NCI-H1436 (cell line): ENCODE measurements around the gene PDE9A.
A peak's percentile ranks its signal among the peaks of the same experiment; 100 is the strongest.

Experiments used
- DNase-seq: peaks from one replicate; lab custom pipeline; 2025; lab: John Stamatoyannopoulos, UW

The PDE9A gene

DNA sequence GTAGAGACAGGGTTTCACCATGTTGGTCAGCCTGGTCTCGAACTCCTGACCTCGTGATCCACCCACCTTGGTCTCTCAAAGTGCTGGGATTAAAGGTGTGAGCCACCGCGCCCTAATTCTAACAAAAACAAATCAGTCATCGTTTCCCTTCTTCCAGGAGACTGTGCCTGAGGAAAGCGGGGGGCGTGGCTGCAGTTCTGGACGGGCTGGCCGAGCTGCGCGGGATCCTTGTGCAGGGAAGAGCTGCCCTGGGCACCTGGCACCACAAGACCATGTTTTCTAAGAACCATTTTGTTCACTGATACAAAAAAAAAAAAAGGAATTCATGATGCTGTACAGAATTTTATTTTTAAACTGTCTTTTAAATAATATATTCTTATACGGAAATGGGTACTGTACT lies 121.7 kb downstream of the PDE9A start:
- no peak for DNase-seq

DNA sequence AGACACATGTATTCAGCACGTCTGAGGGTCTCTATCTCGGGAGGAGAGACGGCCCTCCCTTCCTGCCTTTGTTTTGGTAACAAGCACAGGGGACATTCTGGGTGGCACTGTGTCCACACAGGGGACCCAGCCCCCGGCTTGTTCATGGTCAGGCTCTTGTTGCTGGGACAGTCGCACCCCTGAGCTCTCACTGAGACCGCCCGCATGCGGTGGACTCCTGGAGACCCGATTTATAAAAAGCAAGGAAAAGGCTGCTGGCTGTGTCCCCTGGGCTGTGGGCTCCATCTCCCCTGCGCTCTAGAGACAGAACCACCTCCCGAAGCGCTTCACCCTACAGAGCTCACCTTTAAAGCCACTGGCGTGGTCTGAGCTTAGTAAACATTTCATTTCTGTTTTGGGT lies 122.5 kb downstream of the PDE9A start:
- no peak for DNase-seq

DNA sequence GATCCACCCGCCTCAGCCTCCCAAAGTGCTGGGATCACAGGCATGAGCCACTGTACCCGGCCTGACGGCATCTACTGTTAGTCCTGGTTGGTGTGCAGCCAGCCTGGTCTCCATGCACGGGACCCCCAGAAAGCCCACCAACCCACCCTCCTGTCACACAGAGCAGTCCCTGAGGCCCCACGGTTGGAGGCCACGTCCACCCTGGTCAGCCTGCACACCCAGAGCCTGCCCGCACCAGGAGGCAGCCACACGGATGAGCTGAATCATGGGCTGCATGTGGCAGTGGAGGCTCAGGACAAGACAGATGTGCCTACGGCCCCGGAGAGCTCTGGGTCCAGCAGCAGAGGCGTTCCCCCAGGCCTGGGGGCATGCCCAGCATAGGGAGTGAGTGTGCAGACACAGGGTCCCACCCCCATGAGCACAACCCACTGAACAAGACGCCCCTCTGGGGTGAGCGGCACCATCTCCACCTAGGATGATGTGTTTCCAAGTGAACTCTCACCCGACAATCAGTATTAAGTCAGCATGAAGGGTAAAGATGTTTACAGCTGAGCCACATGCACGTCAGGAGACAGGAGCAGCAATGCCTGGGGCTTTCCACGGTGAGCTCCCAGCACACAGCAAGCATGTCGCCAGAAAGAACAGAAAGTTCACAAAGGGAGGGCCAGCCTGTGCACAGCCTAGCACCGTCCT lies 123.8 kb downstream of the PDE9A start:
- DNase-seq = no peak

DNA sequence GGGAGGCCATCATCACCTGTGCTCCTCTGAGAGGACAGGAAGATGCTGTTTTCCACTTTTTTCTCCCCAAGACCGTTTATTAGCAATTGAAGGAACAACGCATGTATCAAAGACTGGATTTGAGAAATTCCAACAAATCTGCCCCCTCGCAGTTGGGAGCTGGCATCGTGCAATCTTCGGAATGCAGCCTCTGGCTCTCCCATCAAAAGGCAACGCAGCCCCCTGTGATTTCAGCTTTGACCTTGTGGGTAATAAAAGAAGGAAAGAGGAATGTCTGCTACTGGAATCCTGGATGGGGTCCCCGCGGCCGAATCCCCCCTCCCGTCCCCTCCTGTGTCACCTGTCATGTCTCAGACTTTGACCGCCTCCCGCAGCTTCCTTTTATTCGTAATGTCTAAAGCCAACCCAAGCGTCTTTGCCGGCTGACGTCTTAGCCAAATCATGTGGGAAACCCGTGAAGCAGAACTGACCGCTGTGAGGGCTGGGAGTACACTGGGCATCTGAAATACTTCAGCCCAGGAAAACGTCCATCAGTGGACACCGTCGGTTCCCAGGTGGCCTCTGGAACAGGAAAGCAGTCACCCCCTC lies 124.4 kb downstream of the PDE9A start:
- DNase-seq = no peak

DNA sequence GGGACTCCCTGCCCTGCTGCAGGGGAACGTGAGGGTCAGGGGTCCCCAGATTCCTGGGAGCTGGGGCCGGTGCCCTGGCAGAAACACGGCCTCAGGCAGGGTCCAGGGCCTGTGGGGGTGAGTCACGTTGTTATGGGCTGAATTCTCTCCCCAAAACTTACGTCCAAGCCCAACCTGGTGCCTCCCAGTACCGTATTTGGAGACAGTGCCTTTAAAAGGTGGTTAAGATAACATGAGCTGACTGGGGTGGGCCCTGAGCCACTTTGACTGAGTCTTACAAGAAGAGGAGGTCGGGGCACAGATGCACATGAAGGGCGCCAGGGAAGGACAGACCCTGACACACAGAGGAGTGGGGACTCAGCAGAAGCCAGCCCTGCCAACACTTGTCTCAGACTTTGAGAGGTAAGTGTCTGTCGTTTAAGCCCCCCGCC lies 126.0 kb downstream of the PDE9A start:
- DNase-seq = no peak

DNA sequence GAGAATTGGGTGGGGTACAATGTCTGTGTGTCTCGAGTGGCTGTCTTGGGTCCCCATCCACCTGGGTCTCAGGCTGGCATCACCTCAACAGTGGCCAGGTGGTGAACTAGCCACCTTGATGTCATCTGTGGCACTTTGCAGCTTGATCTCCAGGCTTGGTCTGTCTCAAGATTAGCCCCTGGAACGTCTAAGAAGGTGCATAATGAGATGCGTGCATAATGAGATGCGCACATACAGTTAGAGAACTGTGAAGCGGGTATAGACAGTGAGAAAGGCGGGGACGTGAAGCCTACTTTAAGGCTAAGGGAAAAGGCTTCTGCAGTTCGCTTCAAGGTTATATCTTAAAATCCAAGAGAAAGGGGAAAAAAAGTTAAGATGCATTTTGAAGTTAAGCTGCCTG lies 127.2 kb downstream of the PDE9A start:
- no peak for DNase-seq

DNA sequence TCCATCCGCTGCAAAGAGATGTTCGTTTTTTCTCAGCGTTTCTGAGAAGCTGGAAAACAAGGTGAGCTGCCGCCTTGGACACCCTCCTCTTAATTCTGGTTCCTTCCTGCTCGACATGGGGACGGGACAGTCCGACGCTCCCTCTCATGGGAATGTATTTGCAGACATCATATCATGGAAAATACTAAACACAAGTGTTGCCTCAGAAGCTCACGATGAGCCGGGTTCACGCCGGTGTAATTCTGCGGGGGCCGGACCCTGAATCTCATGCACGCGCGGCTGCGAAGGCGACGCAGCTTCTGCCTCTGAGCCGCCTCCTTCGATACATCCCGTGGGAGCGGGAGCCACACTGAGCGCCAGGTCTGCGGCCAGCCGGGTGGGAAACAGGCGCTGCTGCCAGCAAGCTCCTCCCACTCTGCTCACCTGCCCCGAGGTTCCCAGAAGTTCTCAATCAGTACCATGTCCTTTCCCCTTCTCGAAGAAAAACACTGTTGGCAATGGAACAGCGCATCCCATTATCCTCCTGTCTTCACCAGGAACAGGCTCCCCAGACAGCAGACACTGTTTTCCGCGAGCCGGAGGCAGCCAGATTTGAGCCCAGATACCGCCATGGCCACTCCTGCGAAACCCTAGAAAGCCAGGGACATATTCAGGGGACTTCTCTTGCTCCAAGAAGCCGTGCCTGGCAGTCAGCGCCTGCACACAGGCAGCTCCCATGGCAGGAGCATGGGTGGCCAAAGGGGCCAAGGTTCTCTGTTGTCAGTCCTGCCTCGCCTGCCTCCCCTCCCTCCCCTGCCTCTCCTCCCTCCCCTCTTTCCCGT lies 127.9 kb downstream of the PDE9A start:
- DNase-seq = peak; percentile 63

DNA sequence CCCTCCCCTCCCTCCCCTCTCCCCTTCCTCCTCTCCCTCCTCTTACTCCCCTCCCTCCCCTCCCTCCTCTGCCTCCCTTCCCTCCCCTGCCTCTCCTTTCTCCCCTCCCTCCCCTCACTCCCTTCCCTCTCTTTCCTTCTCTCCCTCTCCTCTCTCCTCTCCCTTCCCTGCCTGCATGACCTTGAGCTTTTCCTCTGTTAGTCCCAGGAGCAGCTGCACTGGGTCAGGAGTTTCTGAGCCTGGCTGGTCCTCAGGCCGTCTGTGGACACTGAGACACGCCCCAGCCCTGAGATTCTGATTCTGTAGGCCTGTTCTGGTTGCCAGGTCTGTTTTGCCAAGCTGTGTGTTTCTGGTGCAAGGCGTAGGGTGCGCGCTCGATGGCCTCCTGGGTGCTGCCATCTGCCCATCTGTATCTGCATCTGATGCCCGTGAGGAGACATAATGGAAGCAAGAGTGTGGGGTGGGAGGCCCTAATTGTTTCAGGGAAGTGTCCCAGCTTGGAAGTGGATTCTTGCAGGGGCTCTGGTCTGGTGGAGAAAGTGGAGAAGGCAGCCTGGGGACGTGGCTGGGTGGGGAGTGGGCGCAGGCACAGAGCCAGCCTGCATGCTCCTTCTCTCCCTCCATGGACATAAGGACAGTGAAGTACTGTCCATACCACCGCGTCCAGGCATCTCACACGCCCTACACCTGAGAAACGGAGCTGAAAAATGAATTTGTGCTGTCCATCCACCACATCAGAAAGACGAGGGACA lies 128.7 kb downstream of the PDE9A start:
- no peak for DNase-seq

DNA sequence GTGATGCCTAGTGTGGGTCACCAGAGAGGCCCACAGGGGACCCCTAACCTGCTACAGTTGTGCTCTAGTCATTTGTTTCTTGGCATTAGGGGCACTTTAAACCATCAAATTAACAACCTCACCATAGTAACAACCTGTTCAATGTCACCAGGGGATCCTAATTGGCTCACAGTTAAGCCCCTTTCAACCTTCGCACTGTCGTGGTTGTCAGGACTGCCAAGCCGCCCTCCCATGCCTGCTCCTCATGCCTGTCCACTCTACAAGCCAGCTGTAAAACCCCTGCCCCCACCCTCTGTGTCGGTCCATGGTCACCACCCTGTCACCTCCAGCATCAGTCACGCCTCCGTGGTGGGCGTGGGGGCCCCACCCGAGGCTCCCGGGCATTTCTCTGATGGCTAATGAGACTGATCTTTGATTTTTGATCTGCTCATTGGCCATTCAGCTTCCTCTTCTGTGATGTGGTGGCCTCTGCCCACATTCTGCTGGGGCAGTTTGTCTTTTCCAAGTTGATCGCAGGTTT lies 129.4 kb downstream of the PDE9A start:
- no peak for DNase-seq

DNA sequence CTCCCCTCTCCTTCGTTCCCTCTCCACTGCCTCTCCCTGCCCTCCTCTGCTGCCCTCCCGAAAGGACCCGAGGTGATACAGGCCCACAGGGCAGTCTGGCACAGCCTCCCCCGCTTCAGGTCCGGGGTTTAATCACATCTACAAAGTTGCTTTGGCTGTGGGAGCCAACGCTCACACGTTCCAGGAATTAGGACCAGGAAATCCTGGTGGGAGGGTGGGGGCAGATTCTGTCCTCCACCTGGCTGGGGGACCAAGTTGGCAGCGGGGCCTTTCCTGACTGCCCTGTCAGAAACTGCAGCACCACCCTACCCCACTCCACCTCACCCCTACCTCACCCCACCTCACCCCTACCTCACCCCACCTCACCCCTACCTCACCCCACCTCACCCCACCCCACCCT lies 130.9 kb downstream of the PDE9A start:
- DNase-seq = no peak

DNA sequence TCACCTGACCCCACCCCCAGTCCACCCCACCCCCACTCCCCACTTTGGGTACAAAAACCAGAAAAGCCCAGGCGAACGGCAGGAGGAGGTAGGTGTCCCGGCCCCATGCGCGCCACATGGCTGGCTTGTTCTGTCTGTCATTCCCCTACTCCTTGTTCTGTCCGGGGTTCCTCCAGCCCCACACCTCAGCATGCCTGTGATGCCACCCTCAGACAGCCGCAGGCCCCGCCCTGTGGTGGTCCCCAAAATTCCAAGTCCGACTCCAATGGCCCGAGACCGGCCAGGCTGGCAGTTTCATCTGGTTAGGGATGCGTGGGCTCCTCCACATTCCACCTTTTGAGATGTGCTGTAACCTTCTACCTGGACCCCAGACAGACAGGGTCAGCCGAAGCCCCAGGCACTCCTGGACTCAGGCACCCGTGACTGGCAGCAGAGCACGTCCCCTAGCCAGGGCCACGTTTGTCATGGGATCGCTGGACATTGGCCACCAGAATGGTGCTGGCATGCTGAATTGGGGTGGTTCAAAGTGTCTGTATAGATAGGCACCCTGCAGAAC lies 131.6 kb downstream of the PDE9A start:
- DNase-seq = no peak

DNA sequence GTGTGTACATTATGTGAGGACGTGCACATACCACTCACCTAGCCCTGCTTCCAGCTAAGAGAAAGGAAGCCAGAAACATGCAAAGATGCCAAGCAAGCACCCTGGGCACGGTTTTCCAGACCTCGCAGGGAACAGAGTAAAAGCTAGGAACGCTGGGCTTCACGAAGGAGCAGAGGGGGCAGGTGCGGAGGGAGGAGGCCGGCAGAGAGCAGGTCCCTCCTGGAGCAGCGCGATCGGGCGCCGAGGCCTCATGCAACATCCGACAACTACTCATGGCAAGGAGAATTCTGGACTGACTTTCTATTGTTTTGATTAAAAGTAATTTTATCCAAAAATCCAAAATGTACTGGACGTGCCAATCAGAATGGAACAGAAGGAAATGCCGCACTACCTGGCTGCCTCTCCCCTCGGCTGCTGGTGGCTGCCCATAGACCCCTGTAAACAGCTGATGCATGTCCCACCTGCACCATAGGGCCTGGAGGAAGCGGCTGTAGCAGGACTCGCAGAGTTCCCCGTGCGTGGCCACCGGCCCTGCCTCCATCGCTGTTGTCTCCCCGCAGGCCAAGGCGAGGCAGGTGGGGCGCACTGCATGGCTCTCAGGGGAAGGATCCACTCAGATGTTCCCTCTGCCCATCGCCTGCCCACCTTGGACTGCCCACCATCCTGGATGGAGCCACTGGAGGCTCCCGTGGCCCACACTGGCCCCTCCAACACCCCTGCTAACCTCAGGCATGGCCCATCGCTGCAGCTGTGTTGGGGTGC lies 132.4 kb downstream of the PDE9A start:
- DNase-seq = no peak

DNA sequence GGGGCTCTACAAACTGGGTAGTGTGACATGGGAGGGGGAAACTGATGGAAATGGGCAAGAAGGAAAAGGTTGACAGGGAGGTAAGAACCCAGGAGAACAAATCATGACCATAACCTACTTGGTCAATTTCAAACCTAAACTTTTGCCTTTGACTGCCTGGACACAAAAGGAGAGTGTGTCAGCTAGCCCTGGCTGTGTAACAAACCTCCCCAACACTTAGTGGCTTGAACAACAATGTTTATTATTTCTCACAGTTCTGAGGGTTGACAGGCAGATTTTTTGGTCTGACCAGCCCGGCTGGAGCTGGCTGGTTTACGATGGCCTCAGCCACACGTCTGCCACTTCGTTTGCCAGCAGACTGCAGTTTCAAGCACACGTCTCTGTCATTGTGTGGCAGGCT lies 133.5 kb downstream of the PDE9A start:
- no peak for DNase-seq

DNA sequence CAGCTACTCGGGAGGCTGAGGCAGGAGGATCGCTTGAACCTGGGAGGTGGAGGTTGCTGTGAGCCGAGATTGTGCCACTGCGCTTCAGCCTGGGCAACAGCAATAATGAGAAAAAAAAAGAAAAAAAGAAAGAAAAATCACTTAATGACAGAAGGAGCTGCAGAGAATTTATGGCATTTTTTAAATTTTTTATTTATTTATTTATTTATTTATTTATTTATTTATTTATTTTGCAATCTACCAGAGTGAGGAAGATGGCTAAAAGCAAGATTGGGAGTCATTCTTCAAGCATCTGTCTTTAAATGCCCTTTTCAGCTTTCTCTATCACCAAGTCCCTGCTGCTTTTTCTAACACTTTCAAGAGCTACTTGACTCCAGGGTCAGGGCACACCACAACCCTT lies 134.2 kb downstream of the PDE9A start:
- no peak for DNase-seq

DNA sequence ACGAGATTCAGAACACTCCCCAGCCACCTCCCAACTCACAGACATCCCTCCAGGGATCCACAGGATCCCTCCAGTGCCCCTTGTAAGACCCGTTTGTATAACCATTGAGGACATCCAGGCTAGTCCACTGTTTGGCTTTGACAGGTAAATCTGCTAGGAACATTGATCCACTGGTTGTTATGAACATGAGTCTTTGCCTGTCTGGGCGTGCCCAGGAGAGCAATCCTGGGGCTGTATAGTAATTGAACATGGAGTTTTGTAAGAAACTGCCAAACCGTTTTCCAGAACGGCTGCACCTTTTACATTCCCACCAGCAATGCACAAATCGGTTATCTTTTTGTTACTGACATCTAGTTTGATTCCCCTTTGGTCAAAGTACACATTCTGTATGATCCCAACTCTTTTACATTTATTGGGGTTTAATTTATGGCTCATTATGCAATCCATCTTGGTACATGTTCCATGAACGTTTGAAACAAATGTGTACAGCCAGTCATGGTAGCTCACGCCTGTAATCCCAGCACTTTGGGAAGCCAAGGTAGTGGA lies 137.2 kb downstream of the PDE9A start:
- DNase-seq = no peak

DNA sequence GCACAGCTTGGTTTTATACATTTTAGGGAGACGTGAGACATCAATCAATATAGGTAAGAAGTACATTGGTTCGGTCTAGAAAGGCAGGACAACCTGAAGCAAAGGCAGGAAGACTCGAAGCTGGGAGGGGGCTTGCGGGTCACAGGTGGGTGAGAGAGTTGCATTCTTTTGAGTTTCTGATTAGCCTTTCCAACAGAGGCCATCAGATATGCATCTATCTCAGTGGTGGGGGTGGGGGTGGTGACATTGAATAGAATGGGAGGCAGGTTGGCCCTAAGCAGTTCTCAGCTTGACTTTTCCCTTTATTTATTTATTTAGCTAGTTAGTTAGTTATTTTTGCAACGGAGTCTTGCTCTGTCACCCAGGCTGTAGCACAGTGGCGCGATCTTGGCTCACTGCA lies 140.4 kb downstream of the PDE9A start:
- DNase-seq = no peak

DNA sequence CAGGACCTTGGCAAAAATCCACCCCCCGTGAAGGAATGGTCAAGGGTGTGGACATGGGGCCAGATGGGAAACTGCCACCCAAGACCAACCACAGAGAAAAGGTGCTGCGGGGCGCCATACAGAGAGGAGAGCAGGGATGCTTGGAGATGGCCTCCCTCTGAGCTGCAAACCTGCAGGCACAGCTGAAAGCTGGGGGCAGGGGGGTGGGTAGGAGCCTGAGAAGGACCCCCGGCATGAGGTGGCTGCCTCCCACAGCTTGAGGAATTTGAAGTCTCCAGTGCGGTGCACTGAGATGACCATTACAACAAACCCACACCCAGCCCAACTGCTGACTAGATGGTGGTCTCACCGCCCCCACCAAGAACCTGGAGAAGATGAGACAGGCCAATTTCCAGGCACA lies 141.1 kb downstream of the PDE9A start:
- no peak for DNase-seq

DNA sequence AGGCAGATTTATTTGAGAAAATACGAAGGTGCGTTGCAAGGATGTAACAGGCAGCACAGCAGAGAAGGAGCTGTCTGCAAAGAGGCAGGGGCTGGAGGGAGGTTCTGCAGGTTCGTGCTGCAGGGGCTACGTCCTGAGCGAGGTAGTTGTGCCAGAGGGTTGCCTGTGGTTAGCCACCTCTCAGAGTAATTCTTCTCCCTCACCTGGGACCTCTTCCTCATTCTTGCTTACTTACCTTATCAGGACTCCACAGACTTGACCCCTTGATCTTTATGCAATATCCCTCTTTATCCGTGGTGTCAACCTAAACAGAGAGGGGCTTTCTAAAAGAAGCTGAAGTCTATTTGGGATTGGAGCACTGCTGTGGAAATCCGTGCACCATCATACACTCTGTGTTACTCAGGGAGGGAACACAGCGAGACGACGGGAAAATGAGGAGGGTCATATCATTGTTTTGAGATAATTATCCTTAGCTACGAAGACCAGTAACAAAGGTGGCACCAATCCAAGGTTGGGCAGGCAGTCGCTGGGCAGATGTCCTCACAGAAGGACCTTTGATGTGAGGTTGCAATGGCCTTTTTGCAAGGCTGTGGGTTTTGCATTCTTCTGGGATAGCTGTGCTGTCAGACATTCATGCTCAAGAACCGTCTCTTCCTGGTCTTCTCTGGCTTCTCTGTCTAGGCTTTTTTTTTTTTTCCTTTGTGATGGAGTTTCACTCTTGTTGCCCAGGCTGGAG lies 143.1 kb downstream of the PDE9A start:
- no peak for DNase-seq

DNA sequence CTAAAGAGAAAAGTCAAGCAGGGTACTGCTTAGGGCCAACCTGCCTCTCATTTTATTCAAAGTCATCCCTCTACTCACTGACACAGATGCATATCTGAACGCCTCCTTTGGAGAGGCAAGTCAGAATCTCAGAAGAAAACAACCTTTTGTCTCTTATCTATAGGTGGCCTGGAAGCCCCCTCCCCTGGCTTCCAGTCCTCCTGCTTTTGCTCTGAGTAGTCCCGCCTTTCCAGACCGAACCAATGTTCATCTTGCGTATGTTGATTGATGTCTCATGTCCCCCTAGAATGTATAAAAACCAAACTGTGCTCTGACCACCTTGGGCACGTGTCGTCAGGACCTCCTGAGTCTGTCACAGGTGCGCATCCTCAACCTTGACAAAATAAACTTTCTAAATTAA lies 144.1 kb downstream of the PDE9A start:
- no peak for DNase-seq

DNA sequence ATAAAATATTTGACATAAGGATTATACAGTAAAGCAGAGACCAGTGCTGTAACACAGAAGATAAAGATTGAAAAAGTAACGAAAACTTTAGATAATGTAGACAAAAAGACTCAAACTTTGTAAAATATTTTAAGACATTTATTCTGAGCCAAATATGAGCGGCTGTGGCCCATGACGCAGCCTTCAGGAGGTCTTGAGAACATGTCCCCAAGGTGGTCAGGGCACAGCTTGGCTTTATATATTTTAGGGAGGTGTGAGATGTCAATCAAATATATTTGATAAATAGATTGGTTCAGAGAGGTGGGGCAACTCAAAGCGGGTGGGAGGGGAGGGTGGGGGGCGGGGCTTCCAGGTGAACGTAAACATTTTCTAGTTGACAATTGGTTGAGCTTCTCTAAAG lies 144.7 kb downstream of the PDE9A start:
- no peak for DNase-seq
